Natural killer cell (primary cell): ENCODE measurements around the gene KLK5. TPM values are rescaled to one million over a fixed set of nuclear protein-coding genes. Genes with fewer than 3 reads are reported as not detected.

Source experiments
- ATAC-seq, 3 donors: fragments of 150-1000 bp in 2 of 3; fragments of 200-7000 bp in 1 of 3; cut with Tn5 transposase; 1 replicate in 1 of 3; 2 replicates in 2 of 3; pipeline ENCODE4 v1.10.0; 2021; ENCODE audit warnings: mild to moderate bottlenecking in 2 of 3, moderate library complexity in 2 of 3
- DNase-seq, 2 donors: peaks; one replicate each; pipeline versions ENCODE4 v3.0.0 to v3.0.0-alpha.2; 2013 to 2021; ENCODE audit warnings: mixed read lengths in 1 of 2
- H3K27ac ChIP-seq: one replicate; pipeline ENCODE4 v1.5.1; 2013; ENCODE audit warnings: mild to moderate bottlenecking, low read length
- H3K27me3 ChIP-seq: one replicate; pipeline ENCODE4 v1.6.1; 2013; ENCODE audit warnings: low read length; ENCODE audit not compliant: control insufficient read depth, insufficient read depth
- H3K36me3 ChIP-seq: one replicate; pipeline ENCODE4 v1.6.1; 2013; ENCODE audit warnings: low read length; ENCODE audit not compliant: control insufficient read depth, insufficient read depth
- H3K4me1 ChIP-seq: one replicate; pipeline ENCODE4 v1.6.1; 2013; ENCODE audit warnings: low read length; ENCODE audit not compliant: control insufficient read depth, insufficient read depth
- H3K4me3 ChIP-seq: one replicate; pipeline ENCODE4 v1.5.1; 2013; ENCODE audit warnings: low read length
- H3K9me3 ChIP-seq: one replicate; pipeline ENCODE4 v1.6.1; 2013; ENCODE audit warnings: low read length; ENCODE audit not compliant: control insufficient read depth, insufficient read depth
- H3K27ac Mint-ChIP-seq, 2 donors: one replicate each; pipeline ENCODE4 v1.8.0; 2022; ENCODE audit warnings: mild to moderate bottlenecking in 2 of 2, mixed read lengths in 2 of 2, moderate library complexity in 1 of 2
- H3K27me3 Mint-ChIP-seq, 2 donors: one replicate each; pipeline ENCODE4 v1.8.0; 2022; ENCODE audit warnings: low read depth in 2 of 2, mixed read lengths in 2 of 2
- H3K36me3 Mint-ChIP-seq: one replicate; pipeline ENCODE4 v1.8.0; 2022; ENCODE audit warnings: mixed read lengths
- H3K4me1 Mint-ChIP-seq, 2 donors: one replicate each; pipeline ENCODE4 v1.8.0; 2022; ENCODE audit warnings: mixed read lengths in 2 of 2
- H3K4me3 Mint-ChIP-seq: one replicate; pipeline ENCODE4 v1.8.0; 2022; ENCODE audit warnings: mild to moderate bottlenecking, moderate library complexity, mixed read lengths
- H3K9me3 Mint-ChIP-seq, 2 donors: one replicate each; pipeline ENCODE4 v1.8.0; 2022; ENCODE audit warnings: mixed read lengths in 2 of 2
- WGBS: methylation state at CpG from one replicate; pipeline ENCODE4 v1.1.7; 2013; ENCODE audit warnings: missing lambda C conversion rate; ENCODE audit not compliant: insufficient coverage; 5-methylcytosine and 5-hydroxymethylcytosine counted together
- intact Hi-C: fragments of 100-400 bp; cut with micrococcal nuclease; formaldehyde crosslinking; loops from one replicate; pipeline ENCODE4 v1.14.2; 2022
- total RNA-seq, 4 donors: library from RNA; stranded (reverse); fragments of 120-200 nt in 1 of 4; gene quantifications; one replicate each; pipeline versions ENCODE4 v1.2.3 to v1.2.4, GENCODE V29; 2013 to 2022
- TF ChIP-seq, protein P1 (sequence below): fragments of 200-600 bp; IDR thresholded peaks from one replicate; pipeline ENCODE4 v1.8.0; 2022; ENCODE audit warnings: antibody characterized with exemption

The KLK5 gene
- total RNA-seq, 3 donors from 2014 or later (not counting 1 experiment from before 2014, with no cell fraction given), result not detected

DNA sequence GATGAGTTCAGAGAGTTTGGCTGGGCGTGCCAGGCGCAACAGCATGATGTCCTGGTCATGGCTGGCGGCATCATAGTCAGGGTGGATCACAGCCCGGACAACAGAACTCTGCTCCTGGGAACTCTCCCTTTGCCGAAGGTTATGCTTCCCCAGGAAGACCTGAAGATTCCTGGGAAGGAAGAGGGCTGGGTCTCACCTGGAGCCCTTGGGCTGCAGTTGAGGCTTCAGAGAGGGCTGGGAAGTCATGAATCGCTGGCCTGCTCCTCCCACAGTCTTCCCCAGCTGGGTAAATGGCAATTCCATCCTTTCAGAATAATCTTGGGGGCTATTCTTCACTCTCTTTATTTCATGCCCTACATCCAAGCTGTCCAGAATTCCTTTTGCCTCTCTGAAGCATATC is 10.5 kb upstream of the KLK5 start:
- TF ChIP-seq, protein P1, sequence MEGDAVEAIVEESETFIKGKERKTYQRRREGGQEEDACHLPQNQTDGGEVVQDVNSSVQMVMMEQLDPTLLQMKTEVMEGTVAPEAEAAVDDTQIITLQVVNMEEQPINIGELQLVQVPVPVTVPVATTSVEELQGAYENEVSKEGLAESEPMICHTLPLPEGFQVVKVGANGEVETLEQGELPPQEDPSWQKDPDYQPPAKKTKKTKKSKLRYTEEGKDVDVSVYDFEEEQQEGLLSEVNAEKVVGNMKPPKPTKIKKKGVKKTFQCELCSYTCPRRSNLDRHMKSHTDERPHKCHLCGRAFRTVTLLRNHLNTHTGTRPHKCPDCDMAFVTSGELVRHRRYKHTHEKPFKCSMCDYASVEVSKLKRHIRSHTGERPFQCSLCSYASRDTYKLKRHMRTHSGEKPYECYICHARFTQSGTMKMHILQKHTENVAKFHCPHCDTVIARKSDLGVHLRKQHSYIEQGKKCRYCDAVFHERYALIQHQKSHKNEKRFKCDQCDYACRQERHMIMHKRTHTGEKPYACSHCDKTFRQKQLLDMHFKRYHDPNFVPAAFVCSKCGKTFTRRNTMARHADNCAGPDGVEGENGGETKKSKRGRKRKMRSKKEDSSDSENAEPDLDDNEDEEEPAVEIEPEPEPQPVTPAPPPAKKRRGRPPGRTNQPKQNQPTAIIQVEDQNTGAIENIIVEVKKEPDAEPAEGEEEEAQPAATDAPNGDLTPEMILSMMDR, result no peak
- no peaks in the 10 kb centered on the region for H3K36me3 ChIP-seq
- 86% methylated on average over 6 of the region's 6 CpGs for WGBS
- H3K4me3 Mint-ChIP-seq, result no peak overlapping the region
- H3K9me3 Mint-ChIP-seq, result peaks cover 7 to 8% of the 10 kb centered on the region in 2 donors
- no peaks in the 10 kb centered on the region for H3K9me3 ChIP-seq
- H3K27me3 Mint-ChIP-seq, result peaks cover 17 to 25% of the 10 kb centered on the region in 2 donors
- H3K27ac ChIP-seq, result no peak overlapping the region
- no peak for ATAC-seq
- no peak overlapping the region for H3K4me3 ChIP-seq
- H3K4me1 ChIP-seq, result no peaks in the 10 kb centered on the region
- H3K27ac Mint-ChIP-seq, result no peak overlapping the region
- H3K4me1 Mint-ChIP-seq, result no peaks in the 10 kb centered on the region
- H3K27me3 ChIP-seq, result no peaks in the 10 kb centered on the region
- H3K36me3 Mint-ChIP-seq, result no peaks in the 10 kb centered on the region
- intact Hi-C loops, result no loop called here
- DNase-seq, result no peak

- no peak overlapping the region for H3K4me3 ChIP-seq
- Mint-ChIP-seq H3K36me3 (no peaks in the 10 kb centered on the region), H3K27ac (no peak overlapping the region), H3K4me3 (no peak overlapping the region), H3K9me3 (peaks cover 7 to 8% of the 10 kb centered on the region in 2 donors), H3K27me3 (peaks cover 17 to 28% of the 10 kb centered on the region in 2 donors), H3K4me1 (no peaks in the 10 kb centered on the region)
- TF ChIP-seq, protein P1, result no peak
- DNase-seq (no peak), ATAC-seq (no peak)
- intact Hi-C loops, result no loop called here
- H3K9me3 ChIP-seq, result no peaks in the 10 kb centered on the region
- 91% methylated on average over 1 of the region's 1 CpG for WGBS
- no peaks in the 10 kb centered on the region for H3K4me1 ChIP-seq
- H3K27me3 ChIP-seq, result no peaks in the 10 kb centered on the region
- H3K27ac ChIP-seq, result no peak overlapping the region
- H3K36me3 ChIP-seq, result no peaks in the 10 kb centered on the region
Observed at GRCh38 chr19:50962245-50962644, 9.4 kb upstream of the KLK5 start.

GRCh38 chr19:50959731-50960500 is 7.1 kb upstream of the KLK5 start:
- intact Hi-C loops, result no loop called here

More at GRCh38 chr19:50959731-50960500, 7.1 kb upstream of the KLK5 start:
- ATAC-seq (no peak), DNase-seq (no peak)
- H3K27ac ChIP-seq, result no peak overlapping the region
- H3K27me3 ChIP-seq, result no peaks in the 10 kb centered on the region
- Mint-ChIP-seq H3K4me1 (no peaks in the 10 kb centered on the region), H3K4me3 (no peak overlapping the region), H3K27me3 (peaks cover 9 to 23% of the 10 kb centered on the region in 2 donors), H3K36me3 (no peaks in the 10 kb centered on the region), H3K27ac (no peak overlapping the region), H3K9me3 (peaks cover 7 to 8% of the 10 kb centered on the region in 2 donors)
- H3K36me3 ChIP-seq, result no peaks in the 10 kb centered on the region
- 76% methylated on average over 7 of the region's 9 CpGs for WGBS
- TF ChIP-seq, protein P1, result no peak
- H3K4me3 ChIP-seq, result no peak overlapping the region
- no peaks in the 10 kb centered on the region for H3K9me3 ChIP-seq
- H3K4me1 ChIP-seq, result no peaks in the 10 kb centered on the region
